GM12874 (cell line): ENCODE data around the gene GJA3.

Experiments
- TF ChIP-seq, protein P1 (sequence below): IDR thresholded peaks from 2 replicates; pipeline ENCODE4 v1.5.1; 2011; ENCODE audit warnings: low read depth, mild to moderate bottlenecking, control low read depth, low read length, moderate library complexity; ENCODE audit not compliant: insufficient read depth

Gene GJA3

DNA sequence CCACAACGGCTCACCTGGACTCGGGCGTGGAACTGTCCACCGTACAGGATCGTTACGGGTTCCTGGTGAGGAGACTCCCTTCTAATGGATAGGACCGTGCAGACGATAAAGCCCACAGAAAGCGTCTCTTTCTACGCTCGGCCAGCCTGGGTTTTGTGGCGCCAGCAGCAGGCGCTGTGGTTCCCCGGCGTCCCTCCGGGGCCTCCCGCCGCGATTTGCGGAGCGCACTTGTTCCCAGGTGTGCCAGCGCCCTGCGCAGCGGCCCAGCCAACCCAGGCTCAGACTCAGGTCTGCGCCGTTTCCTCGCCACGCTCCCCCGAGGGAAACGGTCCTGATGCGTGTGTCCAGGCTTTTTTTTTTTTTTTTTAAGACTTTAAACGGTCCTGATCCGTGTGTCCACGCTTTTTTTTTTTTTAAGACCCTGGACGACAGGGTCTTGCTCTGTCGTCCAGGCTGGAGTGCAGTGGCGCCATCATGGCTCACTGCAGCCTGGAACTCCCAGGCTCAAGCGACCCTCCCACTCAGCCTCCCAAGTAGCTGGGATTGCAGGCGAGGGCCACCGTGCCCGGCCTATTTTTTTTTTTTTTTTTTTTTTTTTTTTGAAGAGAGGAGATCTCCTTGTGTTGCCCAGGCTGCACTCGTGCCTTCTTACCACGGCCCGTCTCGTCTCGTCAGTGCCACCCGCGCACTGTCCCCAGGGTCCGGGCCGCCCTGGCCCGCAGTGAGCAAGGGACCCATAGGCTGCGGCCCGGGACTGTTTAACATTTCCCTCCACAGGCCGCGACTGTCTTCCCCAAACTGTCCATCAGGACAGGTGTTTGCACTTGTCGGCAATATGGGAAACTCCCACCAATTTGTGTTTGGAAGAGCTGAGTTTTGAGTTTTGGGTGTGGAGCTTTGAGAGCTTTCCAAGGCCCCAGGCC lies 23.8 kb downstream of the GJA3 start:
- TF ChIP-seq, protein P1, sequence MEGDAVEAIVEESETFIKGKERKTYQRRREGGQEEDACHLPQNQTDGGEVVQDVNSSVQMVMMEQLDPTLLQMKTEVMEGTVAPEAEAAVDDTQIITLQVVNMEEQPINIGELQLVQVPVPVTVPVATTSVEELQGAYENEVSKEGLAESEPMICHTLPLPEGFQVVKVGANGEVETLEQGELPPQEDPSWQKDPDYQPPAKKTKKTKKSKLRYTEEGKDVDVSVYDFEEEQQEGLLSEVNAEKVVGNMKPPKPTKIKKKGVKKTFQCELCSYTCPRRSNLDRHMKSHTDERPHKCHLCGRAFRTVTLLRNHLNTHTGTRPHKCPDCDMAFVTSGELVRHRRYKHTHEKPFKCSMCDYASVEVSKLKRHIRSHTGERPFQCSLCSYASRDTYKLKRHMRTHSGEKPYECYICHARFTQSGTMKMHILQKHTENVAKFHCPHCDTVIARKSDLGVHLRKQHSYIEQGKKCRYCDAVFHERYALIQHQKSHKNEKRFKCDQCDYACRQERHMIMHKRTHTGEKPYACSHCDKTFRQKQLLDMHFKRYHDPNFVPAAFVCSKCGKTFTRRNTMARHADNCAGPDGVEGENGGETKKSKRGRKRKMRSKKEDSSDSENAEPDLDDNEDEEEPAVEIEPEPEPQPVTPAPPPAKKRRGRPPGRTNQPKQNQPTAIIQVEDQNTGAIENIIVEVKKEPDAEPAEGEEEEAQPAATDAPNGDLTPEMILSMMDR, result peak; percentile 67

DNA sequence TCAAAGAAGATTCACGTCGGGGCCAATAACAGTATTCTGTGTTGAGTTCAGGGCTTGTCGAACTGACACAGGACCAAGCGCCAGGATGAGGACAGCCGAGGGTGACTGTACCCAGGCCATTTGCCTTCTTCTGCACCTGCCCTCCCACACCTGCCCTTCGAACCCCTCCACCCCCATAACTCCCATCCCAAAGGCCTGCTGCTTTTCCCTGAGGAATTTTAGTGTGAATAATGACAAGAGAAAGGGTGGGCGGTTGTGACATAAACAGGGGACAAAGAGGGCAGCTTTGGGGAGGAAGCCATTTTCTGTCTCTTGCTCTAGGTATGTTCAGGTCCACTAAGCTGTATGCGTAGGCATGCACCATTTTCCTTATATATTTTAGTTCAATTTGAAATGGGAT lies 26.1 kb downstream of the GJA3 start:
- TF ChIP-seq, protein P1, result no peak

DNA sequence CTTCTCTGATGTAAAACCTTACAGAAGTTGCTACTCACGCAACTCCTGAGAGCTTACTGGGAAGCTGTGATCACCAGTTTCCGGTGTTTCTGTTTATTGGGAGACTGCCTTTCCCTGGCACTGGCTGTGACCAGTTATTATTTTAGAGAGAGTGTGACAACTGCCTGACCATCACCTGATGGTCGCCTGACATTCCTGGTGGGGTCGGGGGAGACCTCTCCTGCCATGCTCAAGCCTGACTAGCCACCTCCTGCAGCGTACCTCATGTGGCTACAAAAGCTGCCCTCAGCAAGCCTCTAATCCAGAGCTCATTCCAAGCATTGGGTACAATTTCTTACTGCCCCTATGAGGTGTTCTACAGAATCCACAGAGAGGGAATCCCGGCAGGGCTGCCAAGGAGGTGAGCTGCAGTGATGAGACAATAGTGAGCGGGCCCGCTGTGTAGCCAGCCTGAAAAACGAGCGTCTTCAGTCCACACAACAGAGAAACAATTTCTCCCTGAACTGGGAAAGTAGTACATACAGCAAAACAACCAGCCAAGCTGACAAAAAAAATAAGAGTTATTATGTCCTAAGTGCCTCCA lies 28.7 kb downstream of the GJA3 start:
- TF ChIP-seq, protein P1, result no peak

DNA sequence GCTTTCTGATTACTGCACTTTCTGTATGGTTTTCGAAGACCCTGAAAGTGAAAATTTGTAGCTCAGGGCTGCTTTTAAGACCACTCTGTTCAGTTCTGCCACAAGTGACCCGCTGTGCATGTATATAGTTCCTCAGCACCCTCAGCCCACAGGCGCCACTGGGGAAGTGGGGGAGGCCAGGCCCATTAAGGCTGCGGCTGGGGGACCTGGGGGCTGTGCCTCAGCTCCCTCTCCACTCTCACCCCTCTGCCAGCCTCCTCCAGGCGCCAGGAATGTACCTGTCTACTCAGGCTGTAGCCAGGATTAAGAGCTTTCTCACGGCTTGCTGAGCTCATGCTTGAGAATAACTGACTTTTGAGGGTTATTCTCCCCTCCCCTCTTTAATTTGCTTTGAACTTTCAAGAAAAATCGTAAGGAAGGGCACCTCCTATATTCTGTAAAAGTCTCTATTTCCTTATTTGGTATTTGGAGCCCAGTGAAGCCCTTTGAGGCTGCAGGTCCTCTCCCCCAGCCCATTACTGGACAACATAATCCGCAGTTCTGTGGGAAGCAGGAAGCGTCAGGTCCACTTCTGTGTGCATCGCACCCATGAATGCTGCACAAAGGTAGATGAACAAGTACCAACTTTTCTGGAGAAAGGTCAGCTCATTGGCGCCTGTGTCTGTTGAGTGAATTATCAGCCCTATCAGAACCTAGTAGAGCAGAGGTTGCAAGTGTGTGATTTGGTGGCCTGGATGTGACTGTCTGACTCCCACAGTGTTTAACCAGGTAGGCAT lies 29.6 kb downstream of the GJA3 start:
- TF ChIP-seq, protein P1, result no peak

DNA sequence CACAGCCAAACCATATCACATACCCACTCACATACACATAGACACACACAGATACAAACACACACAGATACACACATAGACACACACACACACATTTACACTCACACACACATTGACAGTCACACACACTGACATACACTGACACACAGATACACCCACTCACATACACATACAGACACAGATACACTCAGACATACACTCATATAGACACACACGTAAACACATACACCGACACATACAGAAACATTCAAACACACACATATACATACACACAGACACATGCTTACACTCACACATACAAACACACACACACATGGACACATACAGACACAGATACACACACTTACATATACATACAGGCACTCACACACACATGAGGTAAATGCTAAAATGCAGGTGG lies 30.2 kb downstream of the GJA3 start:
- TF ChIP-seq, protein P1, result no peak

DNA sequence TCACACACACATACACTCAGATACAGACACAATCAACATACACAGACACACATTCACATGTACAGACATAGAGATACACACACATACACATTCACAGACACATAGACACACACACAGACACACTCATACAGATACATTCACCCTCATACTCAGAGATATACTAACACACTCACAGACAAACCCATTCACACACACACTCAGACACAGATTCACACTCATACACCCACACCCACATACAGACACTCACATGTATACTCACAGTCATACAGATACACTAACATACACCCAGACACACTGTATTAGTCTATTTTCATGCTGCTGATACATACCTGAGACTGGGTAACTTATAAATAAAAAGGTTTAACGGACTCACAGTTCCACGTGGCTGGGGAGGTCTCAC lies 30.8 kb downstream of the GJA3 start:
- TF ChIP-seq, protein P1, result no peak

DNA sequence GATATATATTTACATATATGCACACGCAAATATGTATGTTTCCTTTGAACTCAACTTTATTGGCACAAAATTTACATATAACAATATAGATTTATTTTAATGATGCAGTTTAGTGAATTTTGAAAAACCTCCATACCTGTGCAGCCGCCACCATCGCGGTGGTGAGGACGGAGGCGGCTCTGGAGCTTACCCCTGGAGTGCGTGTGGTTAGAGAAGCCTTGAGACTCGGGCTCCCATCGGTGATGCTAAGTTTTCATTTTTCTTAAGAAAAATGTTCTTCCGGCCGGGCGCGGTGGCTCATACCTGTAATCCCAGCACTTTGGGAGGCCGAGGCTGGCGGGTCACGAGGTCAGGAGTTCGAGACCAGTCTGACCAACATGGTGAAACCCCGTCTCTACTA lies 31.8 kb downstream of the GJA3 start:
- TF ChIP-seq, protein P1, result no peak
